HG03520 (cell line): ENCODE data around the gene ZNF493.

ENCODE experiments used
- ATAC-seq: cut with Tn5 transposase; IDR thresholded peaks from one replicate; pipeline ENCODE4 v1.9.1; 2021; ENCODE audit warnings: mild to moderate bottlenecking, moderate library complexity; ENCODE audit not compliant: unreplicated experiment

The ZNF493 gene

GRCh38 chr19:21396893-21397572 is at the start of gene ZNF493:
TSS of gene ZNF493 (plus strand) at chr19:21397133. CDS start at chr19:21397238, 105 bp downstream.
- ATAC-seq = peak; percentile 100

DNA sequence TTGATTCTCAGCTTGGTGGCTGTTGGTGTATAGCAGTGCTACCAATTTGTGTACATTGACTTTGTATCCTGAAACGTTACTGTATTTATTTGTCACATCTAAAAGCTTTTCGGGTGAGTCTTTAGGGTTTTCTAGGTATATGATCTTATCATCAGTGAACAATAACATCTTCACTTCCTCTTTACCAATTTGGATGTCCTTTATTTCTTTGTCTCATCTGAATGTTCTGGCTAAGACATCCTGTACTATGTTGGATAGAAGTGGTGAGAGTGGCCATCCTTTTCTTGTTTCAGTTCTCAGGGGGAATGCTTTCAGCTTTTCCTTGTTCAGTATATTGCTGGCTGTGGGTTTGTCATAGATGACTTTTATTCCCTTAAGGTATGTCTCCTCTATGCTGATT is 44.1 kb upstream of the ZNF493 start:
- no peak for ATAC-seq

DNA sequence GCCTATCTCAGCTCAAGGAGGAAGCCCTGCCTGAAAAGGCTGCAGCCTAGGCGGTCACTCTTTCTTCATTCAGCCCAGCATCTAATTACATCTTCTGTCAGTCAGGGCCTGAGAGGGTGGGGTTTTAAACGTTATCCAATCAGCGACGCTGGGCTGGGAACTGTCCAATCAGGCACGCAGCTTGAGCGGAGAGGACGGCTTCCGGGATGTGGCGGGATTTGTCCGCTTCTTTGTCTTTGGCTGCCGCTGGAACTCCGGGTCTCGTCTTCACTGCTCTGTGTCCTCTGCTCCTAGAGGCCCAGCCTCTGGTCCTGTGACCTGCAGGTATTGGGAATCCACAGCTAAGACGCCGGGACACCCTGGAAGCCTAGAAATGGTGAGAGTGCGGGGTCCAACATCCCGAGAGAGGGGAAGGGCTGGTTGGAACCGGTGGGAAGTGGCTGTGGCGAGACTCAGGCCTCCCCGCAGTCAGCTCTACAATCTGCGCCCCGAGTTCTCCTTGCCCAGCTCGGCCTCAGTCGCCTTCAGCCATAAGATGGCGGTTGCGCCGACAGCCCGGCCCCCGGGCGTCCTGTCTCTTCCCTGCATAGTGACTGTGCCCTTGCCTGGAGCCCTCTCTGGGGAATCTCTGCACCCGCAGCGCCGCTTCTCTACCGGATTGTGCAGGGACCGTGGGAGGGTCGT is 38.0 kb upstream of the ZNF493 start, which contains the start of gene ZNF738:
ZNF738 (plus strand) TSS at position 233 of the 684 bp plus-strand sequence; CDS start at position 374, 141 bp downstream.
- peak; percentile 95 for ATAC-seq

DNA sequence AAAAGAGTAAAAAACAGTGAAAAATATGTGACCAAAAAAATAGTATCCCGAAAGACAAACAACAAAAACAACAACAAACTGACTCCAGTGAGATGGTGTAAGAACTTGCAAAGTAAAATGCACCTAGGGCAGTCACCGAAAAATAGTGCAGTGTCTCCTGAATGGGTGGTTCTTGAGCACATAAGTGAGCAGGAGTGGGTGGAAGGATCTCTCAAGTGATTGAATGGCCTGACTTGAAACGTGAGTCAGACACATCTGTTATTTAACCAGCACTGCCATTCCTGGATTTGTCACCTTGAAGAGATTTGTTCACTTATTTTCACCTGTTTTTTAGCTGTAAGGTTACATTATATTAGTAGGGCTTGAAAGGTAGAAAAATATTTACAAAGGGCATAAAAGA is 34.6 kb upstream of the ZNF493 start:
- no peak for ATAC-seq

- ATAC-seq = no peak
These were observed 12.9 kb upstream of the ZNF493 start for GRCh38 chr19:21383980-21384582.

GRCh38 chr19:21396121-21396520 is 812 bp upstream of the ZNF493 start:
- ATAC-seq = no peak

- ATAC-seq = no peak
These were observed 1.9 kb downstream of the ZNF493 start for GRCh38 chr19:21398851-21399250.

DNA sequence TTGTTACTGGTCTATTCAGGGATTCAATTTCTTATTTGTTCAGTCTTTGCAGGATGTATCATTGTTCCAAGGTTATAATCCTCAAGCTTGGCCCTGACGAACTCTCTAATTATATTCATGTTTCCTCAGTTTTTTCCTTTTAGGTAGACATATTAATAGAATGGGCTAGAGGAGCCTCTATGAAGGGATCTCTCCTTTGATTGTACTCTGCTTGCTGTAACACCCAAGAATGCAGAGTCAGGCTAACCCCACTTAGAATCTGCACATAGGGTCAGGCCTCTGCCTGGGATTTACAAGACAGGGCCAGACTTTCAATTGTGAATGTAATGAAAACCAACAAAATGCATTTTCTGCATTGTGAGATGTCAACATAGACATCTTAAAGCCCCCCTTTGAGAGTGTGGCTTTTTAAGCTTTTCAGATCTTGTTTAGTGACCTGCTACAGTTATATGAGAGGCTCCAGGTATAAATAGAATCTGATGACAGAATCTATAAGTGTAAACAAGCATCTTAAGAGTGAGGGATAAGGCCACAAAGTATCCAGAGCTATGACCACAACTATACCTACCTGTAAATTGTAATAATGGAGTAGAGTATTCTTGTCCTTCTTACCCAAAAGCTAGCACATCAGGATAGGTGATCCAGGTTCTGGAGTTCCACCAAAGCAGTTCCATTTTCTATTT is 5.5 kb downstream of the ZNF493 start:
- no peak for ATAC-seq

- ATAC-seq = no peak
These were observed 13.2 kb downstream of the ZNF493 start for GRCh38 chr19:21410166-21410565.

DNA sequence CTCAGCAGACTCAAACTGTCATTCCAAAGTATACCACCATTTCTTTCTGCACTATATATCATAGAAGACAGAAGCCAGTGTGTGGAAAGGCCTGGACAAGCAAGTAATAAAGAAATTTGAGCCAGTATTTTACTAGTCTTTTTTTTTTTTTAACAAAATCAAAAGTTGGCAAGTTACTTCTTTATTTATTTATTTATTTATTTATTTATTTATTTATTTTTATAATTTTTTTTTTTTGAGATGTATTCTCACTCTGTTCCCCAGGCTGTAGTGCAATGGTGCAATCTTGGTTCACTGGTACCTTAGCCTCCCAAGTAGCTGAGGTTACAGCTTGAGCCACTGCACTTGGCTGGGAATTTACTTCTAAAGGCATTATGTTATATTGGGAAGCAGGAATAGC is 25.3 kb downstream of the ZNF493 start:
- ATAC-seq = no peak

GRCh38 chr19:21423057-21424041 is 26.4 kb downstream of the ZNF493 start:
- ATAC-seq = no peak

DNA sequence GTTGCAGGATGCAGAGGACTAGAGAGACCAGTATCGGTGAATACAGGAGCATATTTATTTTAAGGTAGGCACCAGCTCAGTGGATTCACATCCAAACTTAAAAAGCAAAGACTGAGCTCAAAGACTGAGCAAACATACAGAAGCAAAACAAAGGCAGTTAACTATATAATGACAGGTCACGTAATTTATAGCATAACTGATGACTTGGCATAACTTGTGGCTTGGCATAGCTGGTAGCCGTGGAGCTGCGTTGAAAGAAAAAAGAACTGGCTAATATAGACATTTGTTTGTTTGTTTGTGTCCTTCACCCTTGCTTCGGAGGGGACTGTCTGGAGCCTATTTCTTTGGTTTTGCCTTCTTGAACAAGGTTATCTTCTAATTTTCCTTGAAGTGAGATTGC is 33.7 kb downstream of the ZNF493 start:
- ATAC-seq = no peak

- ATAC-seq = no peak
These were observed 35.7 kb downstream of the ZNF493 start for GRCh38 chr19:21432590-21432989.

- ATAC-seq = no peak
These were observed 37.6 kb downstream of the ZNF493 start for GRCh38 chr19:21434516-21434915.

DNA sequence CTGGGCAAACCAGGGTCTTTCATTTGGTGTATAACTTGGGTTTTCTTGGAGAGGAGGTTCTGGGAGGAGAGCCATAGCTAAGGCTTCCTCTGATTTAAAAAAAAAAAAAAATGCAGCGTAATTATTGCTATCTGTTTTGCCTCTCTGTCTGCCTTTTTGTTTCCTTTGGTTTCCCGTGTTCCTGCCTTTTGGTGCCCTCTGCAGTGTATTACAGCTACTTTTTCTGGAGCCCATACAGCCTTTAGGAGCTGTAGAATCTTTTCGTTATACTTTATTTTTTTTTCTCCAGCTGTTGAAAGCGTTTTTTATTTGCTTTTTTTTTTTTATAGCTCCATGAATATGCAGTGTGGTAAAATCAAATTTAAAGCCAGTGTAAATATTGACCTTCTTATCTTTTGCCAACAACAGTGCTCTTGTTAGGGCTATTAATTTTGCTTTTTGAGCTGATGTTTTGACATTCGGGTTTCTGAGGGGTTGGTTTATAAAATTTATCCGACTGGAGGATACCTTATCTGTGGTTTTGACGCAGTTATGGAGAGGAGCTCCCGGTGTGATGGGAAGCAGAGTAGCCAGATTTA is 38.1 kb downstream of the ZNF493 start:
- no peak for ATAC-seq

GRCh38 chr19:21439201-21439751 is 42.3 kb downstream of the ZNF493 start:
- no peak for ATAC-seq

GRCh38 chr19:21440321-21440720 is 43.4 kb downstream of the ZNF493 start:
- ATAC-seq = no peak

- no peak for ATAC-seq
These were observed 54.3 kb downstream of the ZNF493 start for GRCh38 chr19:21451187-21451586.

DNA sequence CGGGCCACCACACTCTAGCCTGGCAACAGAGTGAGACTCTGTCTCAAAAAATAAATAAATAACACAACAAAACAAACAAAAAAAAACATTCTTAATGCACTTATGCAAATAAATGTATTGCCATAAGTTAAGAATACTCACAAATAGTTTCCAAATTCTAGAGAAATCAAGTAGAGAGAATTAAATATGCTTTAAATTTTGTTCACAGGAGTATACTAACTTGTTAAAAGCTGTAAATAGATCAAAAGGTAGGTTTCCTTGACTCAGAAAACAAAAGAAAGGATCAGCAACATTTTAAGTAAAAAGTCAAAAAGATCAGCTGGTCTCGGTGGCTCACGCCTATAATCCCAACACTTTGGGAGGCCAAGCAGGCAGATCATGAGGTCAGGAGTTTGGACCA is 58.0 kb downstream of the ZNF493 start:
- no peak for ATAC-seq

DNA sequence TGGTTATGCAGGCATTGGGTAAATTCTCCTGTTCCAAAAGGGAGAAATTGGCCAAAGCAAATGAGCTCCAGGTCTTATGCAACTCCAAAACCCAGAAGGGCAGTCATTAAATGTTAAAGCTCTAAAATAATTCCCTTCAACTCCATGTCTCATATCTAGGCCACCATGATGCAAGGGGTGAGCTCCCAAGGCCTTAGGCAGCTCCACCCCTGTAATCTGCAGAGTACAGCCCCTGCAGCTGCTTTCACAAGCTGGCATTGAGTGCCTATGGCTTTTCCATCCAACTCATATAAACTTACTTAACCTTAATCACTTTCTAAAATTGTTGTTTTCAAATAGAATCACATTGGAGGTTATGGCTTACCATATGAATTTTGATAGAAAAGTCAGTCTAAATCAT is 63.8 kb downstream of the ZNF493 start:
- ATAC-seq = no peak
